Cerebellar nuclear complex (tissue), 1 donor: Measurements from ENCODE around the gene NECTIN4.
"Not testable (repeated sequence)": the region's sequence is repeated elsewhere in the genome, so short reads cannot be mapped to it uniquely, and the experiment has no call there.

Experiments
- DNase-seq, 2 experiments: peaks; one replicate each; lab custom pipeline; 2025; lab: John Stamatoyannopoulos, UW

The NECTIN4 gene

GRCh38 chr1:161089251-161089924 lies at the start of gene NECTIN4:
Gene NECTIN4 (minus strand): TSS chr1:161089558. CDS start chr1:161089296, 262 bp downstream.
- no peak for DNase-seq

GRCh38 chr1:161138431-161138830 lies 49.1 kb upstream of the NECTIN4 start:
- DNase-seq: no peak

- no peak for DNase-seq
Measured at GRCh38 chr1:161137881-161138280, 48.5 kb upstream of the NECTIN4 start.

DNA sequence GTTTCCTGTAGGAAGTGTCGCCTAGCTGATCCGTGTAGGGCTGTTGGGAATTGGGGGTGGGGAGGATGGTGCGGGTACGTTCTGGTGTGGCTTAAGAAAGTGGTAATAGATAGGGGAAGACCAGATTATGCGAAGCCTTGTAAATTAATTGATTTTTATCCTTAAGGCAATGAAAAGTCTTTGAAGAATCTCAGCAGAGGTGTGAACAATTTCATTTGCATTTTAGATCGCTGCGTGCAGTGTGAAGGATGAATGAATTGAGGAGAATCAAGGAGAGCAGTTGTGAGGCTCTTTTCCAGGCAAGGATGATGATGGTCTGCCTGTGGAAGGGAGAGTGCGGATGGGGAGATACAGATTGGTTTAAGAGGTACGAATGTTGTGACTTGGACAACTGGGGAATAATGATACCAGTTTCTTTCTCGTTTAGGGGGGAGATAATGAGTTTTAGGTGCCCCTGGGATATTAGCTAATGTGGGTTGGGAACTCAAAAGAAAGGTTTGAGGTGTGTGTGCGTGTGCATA lies 43.9 kb upstream of the NECTIN4 start:
- DNase-seq: no peak

DNA sequence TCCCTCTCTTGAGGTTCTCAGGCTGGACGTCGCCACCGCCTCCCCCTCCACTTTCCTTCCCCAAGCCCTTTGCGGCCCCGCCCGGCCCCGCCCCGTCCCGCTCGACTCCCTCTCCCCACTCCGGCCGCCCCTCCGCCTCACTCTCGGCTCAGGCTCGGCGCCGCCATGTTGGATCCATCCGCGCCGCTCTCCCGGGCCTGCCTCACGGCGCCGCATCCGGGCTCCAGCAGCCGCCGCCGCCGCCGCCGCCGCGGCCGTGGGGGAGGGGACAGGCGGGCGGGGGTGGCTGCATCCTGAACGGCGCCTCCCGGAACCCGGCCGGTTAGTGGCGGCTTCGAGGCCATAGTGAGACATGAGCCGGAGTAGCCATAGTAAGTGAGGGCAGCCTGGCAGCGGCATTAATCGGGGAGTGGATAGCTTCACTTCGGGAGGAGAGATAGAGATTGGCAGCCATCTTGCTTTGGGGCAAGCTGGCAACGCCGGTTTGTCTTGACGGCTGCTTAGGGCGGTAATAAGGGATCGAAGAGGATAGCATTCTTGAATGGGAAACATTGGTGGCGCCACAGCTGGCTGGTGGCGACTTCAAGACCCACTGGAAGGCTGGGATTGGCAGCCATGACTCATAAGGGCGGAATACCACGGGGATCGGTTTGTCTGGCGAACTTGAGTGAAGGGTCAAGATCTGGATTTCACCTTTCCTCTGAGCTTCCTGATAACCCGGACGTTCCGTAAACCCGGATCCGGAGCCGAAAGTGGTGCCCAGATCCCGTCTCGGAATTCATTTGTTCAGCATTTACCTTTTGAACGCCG lies 43.3 kb upstream of the NECTIN4 start, which contains the start of gene DEDD:
Gene DEDD, minus strand, starts transcription at position 258 of the 810 bp plus-strand sequence. CDS start 8,205 bp downstream, outside the sequence.
- DNase-seq: peak; percentile 80 to 89

- DNase-seq: no peak
Measured at GRCh38 chr1:161131523-161132409, 42.4 kb upstream of the NECTIN4 start.

DNA sequence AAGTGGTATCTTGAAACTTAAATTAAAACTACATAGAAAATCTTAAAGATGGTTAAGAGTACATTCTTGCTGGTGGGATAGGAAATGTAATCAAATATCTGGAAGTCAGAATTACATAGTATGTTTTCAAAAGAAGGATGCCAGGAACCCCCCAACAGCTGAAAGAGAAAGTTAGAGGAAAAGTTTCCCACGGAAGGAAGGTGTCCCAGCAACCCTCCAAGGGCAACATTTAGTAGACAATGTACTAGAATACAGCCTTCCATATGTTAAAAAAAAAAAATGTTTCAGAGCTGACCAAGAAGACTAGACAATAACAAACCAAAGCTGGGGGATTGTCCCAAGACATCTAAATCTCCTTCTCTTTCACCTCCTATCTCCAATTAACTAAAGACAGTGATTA lies 40.9 kb upstream of the NECTIN4 start:
- DNase-seq: no peak

GRCh38 chr1:161128591-161129420 lies 39.4 kb upstream of the NECTIN4 start:
- DNase-seq: no peak

- no peak for DNase-seq
Measured at GRCh38 chr1:161127649-161128048, 38.3 kb upstream of the NECTIN4 start.

- no peak for DNase-seq
Measured at GRCh38 chr1:161122967-161123366, 33.6 kb upstream of the NECTIN4 start.

- DNase-seq: no peak
Measured at GRCh38 chr1:161121834-161122233, 32.5 kb upstream of the NECTIN4 start.

DNA sequence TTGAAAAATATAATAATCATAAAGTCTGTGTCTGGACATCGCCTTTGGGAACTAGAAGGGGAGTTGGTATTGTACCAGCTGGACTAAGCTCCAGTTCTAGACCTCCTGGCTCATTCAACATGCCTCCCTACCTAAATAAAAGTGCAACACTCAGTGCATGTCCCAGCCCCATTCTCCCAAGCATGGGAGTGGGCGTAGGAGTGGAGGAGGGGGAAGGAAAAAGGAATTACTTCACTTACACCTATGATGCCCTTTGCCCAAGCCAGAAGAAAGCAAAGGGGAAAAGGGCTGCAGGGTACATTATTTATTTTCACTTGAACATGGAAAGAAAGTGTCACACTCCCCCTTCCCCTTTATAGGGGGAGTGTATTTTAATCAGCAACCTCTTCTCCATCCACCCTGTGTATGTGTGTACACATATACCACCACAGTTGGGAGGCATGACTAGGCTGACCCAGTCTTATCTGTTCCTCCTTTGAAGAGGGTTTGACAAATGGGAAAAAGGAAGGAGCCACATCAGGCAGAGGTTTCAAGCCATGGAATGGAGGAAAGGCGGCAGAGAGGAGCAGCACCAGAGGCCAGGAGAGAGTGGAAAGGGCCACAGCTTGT lies 31.8 kb upstream of the NECTIN4 start:
- DNase-seq: no peak

DNA sequence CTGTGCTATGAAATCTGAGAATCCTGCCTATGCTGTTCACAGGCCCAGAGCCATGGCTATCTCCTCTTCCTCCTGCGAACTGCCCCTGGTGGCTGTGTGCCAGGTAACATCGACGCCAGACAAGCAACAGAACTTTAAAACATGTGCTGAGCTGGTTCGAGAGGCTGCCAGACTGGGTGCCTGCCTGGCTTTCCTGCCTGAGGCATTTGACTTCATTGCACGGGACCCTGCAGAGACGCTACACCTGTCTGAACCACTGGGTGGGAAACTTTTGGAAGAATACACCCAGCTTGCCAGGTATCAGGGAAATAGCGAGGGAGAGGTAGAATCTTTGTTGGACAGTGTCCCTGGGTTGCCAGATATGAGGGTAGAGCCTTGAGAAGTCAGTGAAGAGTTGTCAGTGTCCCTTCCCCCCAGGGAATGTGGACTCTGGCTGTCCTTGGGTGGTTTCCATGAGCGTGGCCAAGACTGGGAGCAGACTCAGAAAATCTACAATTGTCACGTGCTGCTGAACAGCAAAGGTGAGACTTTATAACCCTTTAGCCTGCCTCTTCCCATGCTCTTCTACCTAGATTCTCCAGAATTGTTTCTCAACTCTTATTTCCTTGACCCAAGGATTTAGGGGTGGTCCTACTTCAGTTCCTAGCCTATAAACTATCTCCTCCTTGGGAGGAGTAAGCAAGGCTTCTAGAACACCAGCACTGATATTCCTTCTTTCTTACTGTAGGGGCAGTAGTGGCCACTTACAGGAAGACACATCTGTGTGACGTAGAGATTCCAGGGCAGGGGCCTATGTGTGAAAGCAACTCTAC lies 29.9 kb upstream of the NECTIN4 start:
- no peak for DNase-seq

DNA sequence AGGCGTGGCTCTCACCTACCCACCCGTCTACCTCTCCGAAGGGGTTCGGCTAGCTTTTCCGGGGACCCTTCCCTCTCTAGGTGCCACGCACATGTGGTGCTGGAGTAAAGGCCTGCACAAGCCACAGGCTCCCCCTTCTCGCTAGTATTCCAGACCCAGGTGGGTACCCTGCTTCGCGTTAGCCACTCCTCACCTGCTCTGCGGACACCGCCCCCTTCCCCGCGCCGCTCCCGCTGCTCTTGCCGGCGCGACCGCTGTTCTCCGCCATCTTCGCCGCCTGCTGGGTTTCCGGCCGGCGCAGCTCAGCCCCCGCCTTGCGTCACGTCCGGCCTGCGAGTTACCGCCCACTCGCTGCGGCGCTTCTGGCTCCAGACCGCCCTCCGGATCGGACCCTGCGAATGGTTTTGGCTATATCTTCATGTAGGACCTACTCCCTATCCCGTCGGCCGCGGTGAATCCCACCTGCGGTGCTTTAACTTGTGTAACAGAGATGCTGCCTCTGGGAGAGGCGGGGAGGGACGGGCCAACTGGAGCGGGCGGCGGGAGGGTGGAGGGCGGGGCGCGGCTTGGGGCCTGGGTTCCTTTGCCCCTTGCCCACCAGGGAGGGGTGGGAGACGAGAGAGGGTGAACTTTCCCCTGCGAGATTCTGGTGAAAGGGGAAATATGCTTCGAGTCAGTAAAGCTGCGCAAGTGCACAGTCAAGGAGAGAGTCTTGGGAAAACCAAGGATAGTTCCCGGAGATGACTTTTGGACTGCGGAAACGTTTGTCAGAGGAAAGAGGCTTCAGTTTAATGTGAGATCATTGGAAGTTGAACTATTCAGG lies 28.6 kb upstream of the NECTIN4 start, which contains the start of the genes NIT1 and PFDN2:
Gene NIT1, plus strand, starts transcription at position 347 of the 823 bp plus-strand sequence. Its CDS starts 72 bp downstream, at position 419.
Gene PFDN2, minus strand, starts transcription at position 279 of the 823 bp plus-strand sequence. Its CDS starts 11 bp downstream, at position 268.
- peak; percentile 2 to 44 for DNase-seq

GRCh38 chr1:161115961-161116360 lies 26.6 kb upstream of the NECTIN4 start:
- not testable (repeated sequence) for DNase-seq

DNA sequence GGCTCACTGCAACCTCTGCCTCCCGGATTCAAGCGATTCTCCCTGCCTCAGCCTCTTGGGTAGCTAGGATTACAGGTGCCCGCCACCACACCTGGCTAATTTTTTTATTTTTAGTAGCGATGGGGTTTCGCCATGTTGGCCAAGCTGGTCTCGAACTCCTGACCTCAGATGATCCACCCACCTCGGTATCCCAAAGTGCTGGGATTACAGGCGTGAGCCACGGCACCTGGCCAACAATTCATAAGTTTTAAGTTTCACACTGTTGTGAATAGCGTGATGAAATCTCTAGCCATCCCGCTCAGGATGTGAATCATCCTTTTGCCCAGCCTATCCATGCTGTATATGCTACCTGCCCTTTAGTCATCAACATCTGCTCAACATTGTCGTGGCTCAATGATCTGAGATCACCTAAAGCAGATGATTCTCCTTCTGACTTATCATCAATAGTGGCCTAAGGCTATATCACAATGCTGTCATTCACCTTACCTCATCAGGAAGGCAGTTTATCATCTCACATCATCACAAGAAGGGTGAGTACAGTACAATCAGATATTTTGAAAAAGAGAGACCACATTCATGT lies 25.9 kb upstream of the NECTIN4 start:
- no peak for DNase-seq

GRCh38 chr1:161114556-161114955 lies 25.2 kb upstream of the NECTIN4 start:
- DNase-seq: no peak

GRCh38 chr1:161113915-161114314 lies 24.6 kb upstream of the NECTIN4 start:
- DNase-seq: no peak
